GM19468 (cell line): ENCODE data around the gene TSPAN9.

Source experiments
- ATAC-seq: cut with Tn5 transposase; IDR thresholded peaks from one replicate; pipeline ENCODE4 v1.9.1; 2021; ENCODE audit warnings: mild to moderate bottlenecking, moderate library complexity, moderate number of reproducible peaks; ENCODE audit not compliant: unreplicated experiment; ENCODE audit errors: extremely low read depth

The TSPAN9 gene

GRCh38 chr12:3228552-3228951, 151.4 kb downstream of the TSPAN9 start:
- ATAC-seq = no peak

- ATAC-seq = no peak
Measured at GRCh38 chr12:3229577-3229976, 152.4 kb downstream of the TSPAN9 start.

GRCh38 chr12:3230758-3231375, 153.7 kb downstream of the TSPAN9 start:
- no peak for ATAC-seq

- ATAC-seq = no peak
Measured at GRCh38 chr12:3231399-3231876, 154.3 kb downstream of the TSPAN9 start.

GRCh38 chr12:3233797-3234196, 156.6 kb downstream of the TSPAN9 start:
- ATAC-seq = no peak

- ATAC-seq = no peak
Measured at GRCh38 chr12:3236345-3237187, 159.4 kb downstream of the TSPAN9 start.

- no peak for ATAC-seq
Measured at GRCh38 chr12:3238196-3238595, 161.0 kb downstream of the TSPAN9 start.

GRCh38 chr12:3241621-3242020, 164.4 kb downstream of the TSPAN9 start:
- no peak for ATAC-seq

GRCh38 chr12:3242199-3242863, 165.2 kb downstream of the TSPAN9 start:
- ATAC-seq = no peak

GRCh38 chr12:3243376-3244084, 166.4 kb downstream of the TSPAN9 start:
- no peak for ATAC-seq

GRCh38 chr12:3244219-3244750, 167.1 kb downstream of the TSPAN9 start:
- no peak for ATAC-seq

GRCh38 chr12:3246253-3246652, 169.1 kb downstream of the TSPAN9 start:
- no peak for ATAC-seq

- no peak for ATAC-seq
Measured at GRCh38 chr12:3247077-3247476, 169.9 kb downstream of the TSPAN9 start.

GRCh38 chr12:3247629-3248161, 170.5 kb downstream of the TSPAN9 start:
- no peak for ATAC-seq

GRCh38 chr12:3249081-3249800, 172.1 kb downstream of the TSPAN9 start:
- no peak for ATAC-seq

- ATAC-seq = no peak
Measured at GRCh38 chr12:3250034-3250433, 172.9 kb downstream of the TSPAN9 start.

- ATAC-seq = no peak
Measured at GRCh38 chr12:3250576-3250975, 173.4 kb downstream of the TSPAN9 start.

- no peak for ATAC-seq
Measured at GRCh38 chr12:3251067-3251466, 173.9 kb downstream of the TSPAN9 start.

GRCh38 chr12:3251691-3252090, 174.5 kb downstream of the TSPAN9 start:
- ATAC-seq = no peak
